Measurements from ENCODE around the gene MYH7.
"Not testable (repeated sequence)": the region's sequence is repeated elsewhere in the genome, so short reads cannot be mapped to it uniquely, and the experiment has no call there.

MYH7 gene

GRCh38 chr14:23430016-23430722 lies 5.3 kb downstream of the MYH7 start:
- no peak for DNase-seq

GRCh38 chr14:23428686-23429495 lies 6.6 kb downstream of the MYH7 start:
- no peak for DNase-seq

- DNase-seq, result not testable (repeated sequence)
These were observed 9.7 kb downstream of the MYH7 start for GRCh38 chr14:23425798-23426197.

- no peak for DNase-seq
These were observed 10.3 kb downstream of the MYH7 start for GRCh38 chr14:23425169-23425568.

- DNase-seq, result no peak
These were observed 11.8 kb downstream of the MYH7 start for GRCh38 chr14:23423657-23424056.

- no peak for DNase-seq
These were observed 13.9 kb downstream of the MYH7 start for GRCh38 chr14:23421594-23421993.

- DNase-seq, result not testable (repeated sequence)
These were observed 15.8 kb downstream of the MYH7 start for GRCh38 chr14:23419646-23420045.

GRCh38 chr14:23418021-23418420 lies 17.4 kb downstream of the MYH7 start:
- DNase-seq, result no peak

- DNase-seq, result not testable (repeated sequence)
These were observed 18.2 kb downstream of the MYH7 start for GRCh38 chr14:23417269-23417668.

GRCh38 chr14:23416801-23417200 lies 18.7 kb downstream of the MYH7 start:
- DNase-seq, result no peak

- DNase-seq, result no peak
These were observed 19.4 kb downstream of the MYH7 start for GRCh38 chr14:23415821-23416778.

GRCh38 chr14:23414906-23415820 lies 20.3 kb downstream of the MYH7 start:
- DNase-seq, result no peak

GRCh38 chr14:23414254-23414653 lies 21.2 kb downstream of the MYH7 start:
- no peak for DNase-seq

- DNase-seq, result no peak
These were observed 21.8 kb downstream of the MYH7 start for GRCh38 chr14:23413681-23414080.

GRCh38 chr14:23411563-23412525 lies 23.6 kb downstream of the MYH7 start:
- no peak for DNase-seq

GRCh38 chr14:23409966-23410635 lies 25.4 kb downstream of the MYH7 start:
- no peak for DNase-seq

- no peak for DNase-seq
These were observed 26.0 kb downstream of the MYH7 start for GRCh38 chr14:23409475-23409874.

GRCh38 chr14:23408307-23408630 lies 27.2 kb downstream of the MYH7 start:
- DNase-seq, result no peak

- no peak for DNase-seq
These were observed 27.7 kb downstream of the MYH7 start, which contains the start of gene MYH6 for GRCh38 chr14:23407516-23408306. MYH6 (minus strand) TSS chr14:23408273; CDS start chr14:23407223, 1,050 bp downstream.

Data from SIG-M5 (cell line).